Hematopoietic multipotent progenitor cell treated with erythropoietin and hydrocortisone succinate and interleukin-3 and kit ligand, for 4 days (in vitro differentiated cells): ENCODE results near the gene GKN1.

ENCODE experiments used
- DNase-seq: peaks from one replicate; pipeline ENCODE4 v3.0.0-alpha.2; 2015

The GKN1 gene

DNA sequence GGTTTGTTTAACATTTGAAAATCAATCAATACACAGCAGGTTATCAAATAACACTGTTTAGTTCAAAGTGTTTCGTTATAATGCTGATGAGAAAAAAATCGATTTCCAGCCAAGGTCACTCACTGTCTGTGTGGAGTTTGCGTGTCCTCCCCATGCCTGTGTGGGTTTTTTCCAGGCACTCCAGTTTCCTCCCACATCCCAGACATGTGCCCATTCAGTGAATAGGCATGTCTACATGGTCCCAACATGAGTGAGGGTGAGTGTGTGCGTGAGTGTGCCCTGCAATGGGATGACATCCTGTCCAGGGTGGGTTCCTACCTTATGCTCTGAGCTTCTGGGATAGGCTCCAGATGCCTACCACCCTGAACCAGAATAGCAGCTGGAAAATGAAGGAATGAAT lies 13.1 kb upstream of the GKN1 start:
- no peak for DNase-seq

GRCh38 chr2:68964282-68964681 lies 10.2 kb upstream of the GKN1 start:
- no peak for DNase-seq

DNA sequence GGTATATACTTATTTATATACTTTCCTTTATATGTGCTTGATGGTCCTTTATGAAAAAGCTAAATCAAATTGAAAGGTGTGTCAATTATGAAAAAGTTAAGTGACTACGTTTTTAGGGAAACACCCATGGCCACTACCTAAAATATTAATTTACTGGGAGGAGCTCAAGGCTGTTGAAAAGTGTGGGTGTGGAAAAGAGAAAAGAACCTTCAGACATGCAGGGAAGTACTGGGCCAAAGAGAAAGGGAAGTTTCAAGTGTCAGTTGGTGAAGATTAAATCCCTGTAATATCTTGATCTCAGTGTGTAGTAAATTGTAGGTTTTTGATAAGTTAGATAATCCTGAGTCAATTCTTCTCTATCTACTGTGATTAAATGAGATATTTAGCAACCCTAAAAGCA lies 6.2 kb upstream of the GKN1 start:
- DNase-seq = no peak

- DNase-seq = no peak
Measured at GRCh38 chr2:68969736-68970490, 4.5 kb upstream of the GKN1 start.

DNA sequence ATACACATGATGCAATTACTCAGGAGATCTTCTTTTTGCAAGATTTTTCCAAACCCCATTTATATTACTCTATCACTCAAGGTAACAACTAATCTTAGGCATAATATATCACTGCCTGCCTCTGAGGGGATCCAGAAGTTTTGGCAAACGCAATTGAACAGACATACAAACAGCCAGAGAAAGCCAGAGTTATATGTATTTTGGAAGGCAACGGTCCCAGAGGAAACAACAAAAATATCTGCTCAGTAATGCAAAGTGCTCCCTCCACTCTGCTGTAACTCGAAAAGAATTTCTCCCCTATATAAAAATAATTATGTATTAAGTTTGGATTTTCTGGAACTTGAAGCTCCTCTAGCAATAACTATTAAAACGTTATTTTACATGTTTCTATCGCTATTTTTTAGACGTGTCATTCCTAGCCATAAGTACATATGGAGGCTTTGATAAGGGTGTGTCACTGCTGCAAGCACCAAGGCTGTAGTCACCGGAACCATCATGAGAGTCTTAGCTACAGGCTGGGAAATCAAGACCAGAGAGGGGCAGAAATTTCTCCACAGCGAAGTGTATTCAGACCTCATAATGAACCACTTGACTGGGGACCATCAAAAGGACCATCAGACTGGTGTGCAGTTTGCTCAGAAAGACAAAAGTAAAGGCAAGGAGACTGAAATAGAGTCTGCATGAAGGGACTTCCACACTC lies 3.7 kb upstream of the GKN1 start:
- DNase-seq = peak; percentile 14

DNA sequence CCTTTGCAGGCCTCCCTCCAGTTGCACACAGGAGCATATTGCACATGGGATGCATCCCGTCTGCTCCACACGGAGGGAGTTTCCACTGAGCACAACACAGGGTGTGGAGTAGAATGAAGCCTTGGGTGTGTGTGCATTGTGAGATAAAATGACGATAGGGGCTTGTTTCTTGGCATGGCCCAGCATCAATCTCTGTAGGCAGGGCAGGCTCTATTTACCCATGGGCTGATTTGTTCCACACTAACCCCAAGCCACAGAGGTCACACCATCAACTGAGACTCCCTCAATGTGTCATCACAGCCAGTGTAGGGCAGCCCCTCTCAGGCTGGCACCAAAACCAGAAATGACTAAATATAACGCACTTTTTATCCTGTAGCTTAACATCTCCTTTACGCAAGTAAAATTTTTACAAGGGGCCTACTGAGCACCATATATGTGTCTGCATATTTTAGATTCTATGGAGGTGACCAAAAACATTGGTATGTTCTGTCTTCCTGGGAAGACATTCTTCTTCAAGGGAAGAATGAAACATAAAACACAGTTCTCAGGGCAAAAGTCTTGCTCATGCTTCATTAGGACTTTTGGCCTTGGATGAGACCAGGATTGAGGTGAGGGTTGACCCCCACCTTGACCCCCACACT lies 2.7 kb upstream of the GKN1 start:
- DNase-seq = peak; percentile 8

GRCh38 chr2:68974946-68975665 lies 670 bp downstream of the GKN1 start:
- DNase-seq = no peak

DNA sequence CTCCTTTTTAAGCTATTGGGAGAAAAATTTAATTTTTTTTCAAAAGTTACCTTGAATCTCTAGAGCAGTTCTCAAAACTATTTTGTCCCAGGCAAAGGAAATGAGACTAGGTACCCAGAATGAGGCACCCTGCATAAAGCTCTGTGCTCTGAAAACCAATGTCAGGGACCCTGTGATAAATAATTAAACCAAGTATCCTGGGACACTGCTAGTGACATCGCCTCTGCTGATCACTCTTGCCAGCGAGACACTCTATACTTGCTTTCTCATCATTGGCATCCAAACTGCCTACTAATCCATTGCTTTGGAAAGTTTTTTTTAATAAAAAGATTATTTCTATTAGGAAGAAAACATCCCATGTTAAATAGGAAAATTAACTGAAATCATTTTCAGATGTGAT lies 1.4 kb downstream of the GKN1 start:
- DNase-seq = no peak

GRCh38 chr2:68977453-68977852 lies 3.0 kb downstream of the GKN1 start:
- DNase-seq = no peak

DNA sequence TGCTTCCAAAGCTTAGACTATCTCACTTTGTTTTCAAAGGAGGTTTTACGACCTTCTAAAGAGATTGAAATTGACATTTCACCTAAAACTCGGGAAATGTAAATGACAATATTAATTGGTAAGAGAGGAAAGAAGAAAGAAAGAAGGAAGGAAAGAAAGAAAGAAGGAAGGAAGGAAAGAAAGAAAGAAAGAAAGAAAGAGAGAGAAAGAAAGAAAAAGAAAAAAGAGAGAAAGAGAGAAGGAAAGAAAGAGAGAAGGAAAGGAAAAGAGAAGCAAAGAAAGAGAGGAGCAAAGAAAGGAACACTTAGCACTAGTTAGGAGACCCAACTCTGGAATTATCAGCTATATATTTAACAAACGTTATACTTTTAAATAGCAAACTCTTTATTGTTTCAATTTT lies 3.7 kb downstream of the GKN1 start:
- DNase-seq = no peak

GRCh38 chr2:68980956-68981355 lies 6.5 kb downstream of the GKN1 start:
- DNase-seq = peak; percentile 7

GRCh38 chr2:68987021-68987503 lies 12.6 kb downstream of the GKN1 start:
- DNase-seq = no peak

- DNase-seq = no peak
Measured at GRCh38 chr2:68989035-68989434, 14.6 kb downstream of the GKN1 start.

- no peak for DNase-seq
Measured at GRCh38 chr2:68992341-68992740, 17.9 kb downstream of the GKN1 start.

DNA sequence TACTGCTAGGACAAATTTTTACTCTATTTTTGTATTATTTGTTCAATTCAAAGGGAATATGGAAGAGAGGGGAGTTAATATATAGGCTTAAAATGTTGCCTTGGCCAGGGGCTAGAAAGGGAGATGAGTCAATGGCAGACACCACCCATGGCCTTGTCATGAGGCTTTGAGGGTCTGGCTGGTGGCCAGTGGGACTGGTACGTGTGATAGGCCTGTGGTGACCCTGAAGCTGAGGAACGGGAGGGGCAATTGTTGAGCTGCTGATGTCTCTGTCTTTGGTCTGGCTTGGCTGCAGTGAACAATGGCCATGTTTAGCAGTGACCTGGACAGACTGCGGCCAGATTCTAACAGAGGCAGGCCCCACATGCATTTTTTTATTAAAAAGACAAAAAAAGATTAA lies 18.5 kb downstream of the GKN1 start:
- DNase-seq = peak; percentile 69

GRCh38 chr2:68993660-68994059 lies 19.2 kb downstream of the GKN1 start:
- no peak for DNase-seq

DNA sequence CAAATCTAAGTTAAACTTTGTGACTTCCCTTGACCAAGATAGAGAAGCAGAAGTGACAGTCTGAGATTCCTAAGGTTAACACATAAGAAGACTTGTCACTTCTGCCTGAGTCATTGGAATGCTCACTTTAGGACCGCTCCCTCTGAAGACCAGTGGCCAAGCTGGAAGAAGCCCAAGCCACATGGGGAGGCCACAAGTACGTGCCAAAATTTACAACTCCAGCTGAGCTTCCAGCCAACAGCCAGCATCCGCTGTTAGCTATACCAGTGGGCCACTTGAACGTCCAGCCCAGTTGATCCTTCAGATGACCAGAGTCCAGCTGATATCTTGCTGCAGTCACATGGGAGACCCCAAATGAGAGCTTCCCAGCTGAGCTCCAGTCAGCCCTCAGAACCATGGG lies 20.4 kb downstream of the GKN1 start:
- DNase-seq = no peak

DNA sequence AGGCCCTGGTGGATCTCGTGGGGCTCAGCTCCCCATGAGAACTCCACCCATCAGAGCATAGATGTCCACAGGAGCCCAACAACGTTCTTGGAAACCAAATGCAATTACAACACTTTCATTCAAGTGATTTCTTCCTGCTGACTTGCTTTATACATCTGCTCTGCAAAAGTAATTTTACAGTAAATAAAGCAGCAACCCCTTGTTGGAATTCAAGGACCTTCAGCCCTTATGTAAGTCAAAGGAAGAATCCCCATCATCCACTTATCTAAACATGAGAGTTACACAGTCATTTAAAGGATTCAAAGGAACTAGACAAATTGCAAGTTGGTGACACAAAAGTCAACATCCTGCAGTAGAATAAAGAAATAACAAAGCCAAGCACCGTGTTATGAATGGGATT lies 21.5 kb downstream of the GKN1 start:
- DNase-seq = no peak

DNA sequence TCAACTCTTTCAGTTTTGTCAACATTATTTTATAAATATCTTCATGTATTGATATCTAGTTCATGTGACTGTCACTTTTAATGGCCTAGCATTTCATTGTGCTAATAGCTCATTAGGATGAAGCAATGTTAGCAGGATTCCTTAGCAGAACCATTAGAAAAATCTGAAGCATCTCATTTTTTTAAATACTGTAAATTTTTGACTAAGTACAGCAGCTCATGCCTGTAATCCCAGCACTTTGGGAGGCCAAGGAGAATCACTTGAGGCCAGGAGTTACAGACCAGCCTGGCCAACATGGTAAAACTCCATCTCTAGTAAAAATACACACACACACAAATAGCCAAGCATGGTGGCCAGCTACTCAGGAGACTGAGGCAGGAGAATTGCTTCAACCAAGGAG lies 23.0 kb downstream of the GKN1 start:
- DNase-seq = no peak

DNA sequence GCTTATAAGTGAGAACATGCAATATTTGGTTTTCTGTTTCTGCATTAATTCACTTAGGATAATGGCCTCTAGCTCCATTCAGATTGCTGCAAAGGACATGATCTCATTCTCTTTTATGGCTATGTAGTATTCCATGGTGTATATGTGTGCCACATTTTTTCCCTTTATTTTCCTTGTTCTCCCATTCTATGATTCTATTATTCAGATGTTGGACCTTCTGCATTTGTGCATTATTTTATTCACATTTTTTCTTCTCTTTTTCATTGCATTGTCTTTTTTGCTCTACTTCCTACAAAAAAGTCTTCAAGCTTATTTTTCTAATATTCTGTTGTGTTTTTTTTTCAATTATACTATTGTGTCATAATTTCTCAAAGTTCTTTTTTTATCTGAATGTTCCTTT lies 27.4 kb downstream of the GKN1 start:
- DNase-seq = no peak

GRCh38 chr2:69003731-69004130 lies 29.3 kb downstream of the GKN1 start:
- no peak for DNase-seq

DNA sequence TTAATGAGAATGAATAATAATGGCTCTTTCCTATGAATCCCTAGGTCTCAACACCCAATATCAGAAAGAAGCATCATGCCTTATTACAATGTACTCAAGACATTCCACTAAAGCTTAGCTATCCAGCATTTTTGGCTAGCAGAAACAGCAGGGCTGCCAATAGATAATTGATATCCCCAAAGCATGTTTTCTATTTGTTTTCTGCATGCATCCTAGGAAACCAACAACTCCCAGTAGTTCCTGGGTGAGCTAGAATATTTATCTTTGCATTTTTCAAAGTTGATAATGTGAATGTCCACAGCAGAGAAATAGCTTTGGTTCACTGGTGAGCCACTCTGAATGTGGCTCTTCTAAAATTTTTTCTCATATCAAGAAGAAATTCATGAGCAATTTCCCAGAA lies 32.7 kb downstream of the GKN1 start:
- DNase-seq = no peak

DNA sequence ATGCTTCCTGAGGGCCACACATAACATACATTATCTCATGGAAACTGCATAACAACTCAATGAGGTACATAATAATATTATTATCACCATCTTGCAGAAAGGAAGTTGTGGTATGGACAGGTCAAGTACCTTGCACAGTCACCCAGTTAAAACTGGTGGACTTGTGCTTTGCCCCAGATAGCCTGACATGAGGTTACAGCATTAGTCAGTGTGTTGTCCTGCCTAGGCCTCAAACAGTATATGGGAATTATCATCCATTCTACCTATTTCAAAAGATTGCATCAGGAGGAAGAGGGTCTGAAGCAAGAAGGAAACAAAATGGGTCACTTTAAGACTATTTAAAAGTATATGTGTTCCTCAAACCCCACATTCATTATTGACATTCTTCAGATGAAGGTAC lies 33.2 kb downstream of the GKN1 start:
- peak; percentile 17 for DNase-seq
